DOHH2 (cell line): ENCODE measurements around the gene ZNF805.

Source experiments
- H3F3A ChIP-seq: fragments of 200-600 bp; sonication (generic), shearing (Covaris generic); 2 replicates; pipeline ENCODE4 v1.6.0; 2016; ENCODE audit warnings: antibody characterized with exemption, mild to moderate bottlenecking; ENCODE audit not compliant: control insufficient read depth, insufficient read depth
- H3K27ac ChIP-seq: fragments of 200-600 bp; sonication (generic); 2 replicates; pipeline ENCODE4 v1.5.1; 2014; ENCODE audit warnings: low read depth, mild to moderate bottlenecking, low read length, moderate library complexity
- H3K27me3 ChIP-seq: fragments of 200-600 bp; sonication (generic); 2 replicates; pipeline ENCODE4 v1.6.1; 2014; ENCODE audit warnings: mild to moderate bottlenecking, low read length, mixed read lengths; ENCODE audit not compliant: control insufficient read depth
- H3K36me3 ChIP-seq: fragments of 200-600 bp; sonication (generic); 2 replicates; pipeline ENCODE4 v1.6.1; 2014; ENCODE audit warnings: mild to moderate bottlenecking, low read length, moderate library complexity, mixed read lengths; ENCODE audit not compliant: control insufficient read depth
- H3K4me1 ChIP-seq: fragments of 200-600 bp; sonication (generic); 2 replicates; pipeline ENCODE4 v1.6.1; 2014; ENCODE audit warnings: mild to moderate bottlenecking, low read length, mixed read lengths; ENCODE audit not compliant: control insufficient read depth
- H3K4me2 ChIP-seq: fragments of 200-600 bp; sonication (generic); 2 replicates; pipeline ENCODE4 v1.6.0; 2014; ENCODE audit warnings: mild to moderate bottlenecking, low read length, moderate library complexity
- H3K4me3 ChIP-seq: fragments of 200-600 bp; sonication (generic); 2 replicates; pipeline ENCODE4 v1.5.1; 2014; ENCODE audit warnings: mild to moderate bottlenecking, low read length, mixed read lengths
- H3K79me2 ChIP-seq: fragments of 200-600 bp; sonication (generic); 2 replicates; pipeline ENCODE4 v1.6.1; 2014; ENCODE audit warnings: mild to moderate bottlenecking, low read length, mixed read lengths; ENCODE audit not compliant: control insufficient read depth
- H3K9me2 ChIP-seq: fragments of 200-600 bp; sonication (generic); replicated peaks from 2 replicates; pipeline ENCODE4 v1.6.1; 2014; ENCODE audit warnings: mild to moderate bottlenecking, low read length, mixed read lengths; ENCODE audit not compliant: control insufficient read depth
- H3K9me3 ChIP-seq: fragments of 200-600 bp; sonication (generic); 2 replicates; pipeline ENCODE4 v1.6.1; 2014; ENCODE audit warnings: antibody characterized with exemption, low read length, mixed read lengths; ENCODE audit not compliant: control insufficient read depth, insufficient read depth
- H4K20me1 ChIP-seq: fragments of 200-600 bp; sonication (generic); 2 replicates; pipeline ENCODE4 v1.6.0; 2014; ENCODE audit warnings: low read depth, mild to moderate bottlenecking, antibody characterized with exemption, low read length, moderate library complexity; ENCODE audit not compliant: control insufficient read depth, insufficient read depth
- EZH2phosphoT487 ChIP-seq: fragments of 200-600 bp; sonication (generic); IDR thresholded peaks from 2 replicates; pipeline ENCODE4 v1.6.1; 2017; ENCODE audit warnings: borderline replicate concordance, mild to moderate bottlenecking, antibody characterized with exemption, low read length, moderate library complexity, mixed read lengths
- TF ChIP-seq, protein P1 (sequence below): fragments of 200-600 bp; sonication (generic); IDR thresholded peaks from one replicate; pipeline ENCODE4 v1.5.1; 2014; ENCODE audit warnings: antibody characterized with exemption, mild to moderate bottlenecking, low read depth, low read length; ENCODE audit not compliant: poor library complexity, severe bottlenecking

The ZNF805 gene

GRCh38 chr19:57282011-57282643 is 41.7 kb downstream of the ZNF805 start:
- peaks cover 59% of the 10 kb centered on the region for H3K79me2 ChIP-seq

GRCh38 chr19:57288373-57288772 is 47.9 kb downstream of the ZNF805 start:
- Histone ChIP-seq H3K9me2 (no peaks in the 10 kb centered on the region), H3K36me3 (peaks cover 95% of the 10 kb centered on the region), H3K4me3 (no peak overlapping the region), H3F3A (no peaks in the 10 kb centered on the region), H3K27ac (no peak overlapping the region), H3K4me2 (no peak overlapping the region), H3K27me3 (no peaks in the 10 kb centered on the region), H3K4me1 (no peaks in the 10 kb centered on the region), H4K20me1 (no peaks in the 10 kb centered on the region), H3K9me3 (peaks cover 32% of the 10 kb centered on the region; the same call in 1 of the 2 replicates), H3K79me2 (peaks cover 60% of the 10 kb centered on the region)
- no peak for TF ChIP-seq EZH2phosphoT487
- TF ChIP-seq, protein P1, sequence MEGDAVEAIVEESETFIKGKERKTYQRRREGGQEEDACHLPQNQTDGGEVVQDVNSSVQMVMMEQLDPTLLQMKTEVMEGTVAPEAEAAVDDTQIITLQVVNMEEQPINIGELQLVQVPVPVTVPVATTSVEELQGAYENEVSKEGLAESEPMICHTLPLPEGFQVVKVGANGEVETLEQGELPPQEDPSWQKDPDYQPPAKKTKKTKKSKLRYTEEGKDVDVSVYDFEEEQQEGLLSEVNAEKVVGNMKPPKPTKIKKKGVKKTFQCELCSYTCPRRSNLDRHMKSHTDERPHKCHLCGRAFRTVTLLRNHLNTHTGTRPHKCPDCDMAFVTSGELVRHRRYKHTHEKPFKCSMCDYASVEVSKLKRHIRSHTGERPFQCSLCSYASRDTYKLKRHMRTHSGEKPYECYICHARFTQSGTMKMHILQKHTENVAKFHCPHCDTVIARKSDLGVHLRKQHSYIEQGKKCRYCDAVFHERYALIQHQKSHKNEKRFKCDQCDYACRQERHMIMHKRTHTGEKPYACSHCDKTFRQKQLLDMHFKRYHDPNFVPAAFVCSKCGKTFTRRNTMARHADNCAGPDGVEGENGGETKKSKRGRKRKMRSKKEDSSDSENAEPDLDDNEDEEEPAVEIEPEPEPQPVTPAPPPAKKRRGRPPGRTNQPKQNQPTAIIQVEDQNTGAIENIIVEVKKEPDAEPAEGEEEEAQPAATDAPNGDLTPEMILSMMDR, result no peak

More at GRCh38 chr19:57282011-57282643, 41.7 kb downstream of the ZNF805 start:
- H4K20me1 ChIP-seq, result no peaks in the 10 kb centered on the region
- peaks cover 22% of the 10 kb centered on the region for H3K4me1 ChIP-seq
- peaks cover 73% of the 10 kb centered on the region for H3K36me3 ChIP-seq
- H3F3A ChIP-seq, result no peaks in the 10 kb centered on the region
- peak overlapping the region; percentile 94 for H3K4me2 ChIP-seq
- H3K27me3 ChIP-seq, result no peaks in the 10 kb centered on the region
- peak overlapping the region; percentile 83 for H3K4me3 ChIP-seq
- no peak overlapping the region for H3K27ac ChIP-seq
- peaks cover 24% of the 10 kb centered on the region for H3K9me3 ChIP-seq
- H3K9me2 ChIP-seq, result no peaks in the 10 kb centered on the region
- TF ChIP-seq, protein P1, result no peak
- no peak for TF ChIP-seq EZH2phosphoT487

- Histone ChIP-seq H3K27ac (no peak overlapping the region), H3K27me3 (no peaks in the 10 kb centered on the region), H3F3A (no peaks in the 10 kb centered on the region), H4K20me1 (no peaks in the 10 kb centered on the region), H3K4me2 (no peak overlapping the region), H3K4me1 (no peaks in the 10 kb centered on the region), H3K36me3 (peaks cover 90% of the 10 kb centered on the region), H3K4me3 (no peak overlapping the region), H3K79me2 (peaks cover 59% of the 10 kb centered on the region), H3K9me2 (no peaks in the 10 kb centered on the region), H3K9me3 (peaks cover 40% of the 10 kb centered on the region; the same call in 1 of the 2 replicates)
- TF ChIP-seq, protein P1, result no peak
- TF ChIP-seq EZH2phosphoT487, result no peak
These were observed 50.5 kb downstream of the ZNF805 start for GRCh38 chr19:57290970-57291369.
